ENCODE measurements around the gene APOB.

Gene APOB

DNA sequence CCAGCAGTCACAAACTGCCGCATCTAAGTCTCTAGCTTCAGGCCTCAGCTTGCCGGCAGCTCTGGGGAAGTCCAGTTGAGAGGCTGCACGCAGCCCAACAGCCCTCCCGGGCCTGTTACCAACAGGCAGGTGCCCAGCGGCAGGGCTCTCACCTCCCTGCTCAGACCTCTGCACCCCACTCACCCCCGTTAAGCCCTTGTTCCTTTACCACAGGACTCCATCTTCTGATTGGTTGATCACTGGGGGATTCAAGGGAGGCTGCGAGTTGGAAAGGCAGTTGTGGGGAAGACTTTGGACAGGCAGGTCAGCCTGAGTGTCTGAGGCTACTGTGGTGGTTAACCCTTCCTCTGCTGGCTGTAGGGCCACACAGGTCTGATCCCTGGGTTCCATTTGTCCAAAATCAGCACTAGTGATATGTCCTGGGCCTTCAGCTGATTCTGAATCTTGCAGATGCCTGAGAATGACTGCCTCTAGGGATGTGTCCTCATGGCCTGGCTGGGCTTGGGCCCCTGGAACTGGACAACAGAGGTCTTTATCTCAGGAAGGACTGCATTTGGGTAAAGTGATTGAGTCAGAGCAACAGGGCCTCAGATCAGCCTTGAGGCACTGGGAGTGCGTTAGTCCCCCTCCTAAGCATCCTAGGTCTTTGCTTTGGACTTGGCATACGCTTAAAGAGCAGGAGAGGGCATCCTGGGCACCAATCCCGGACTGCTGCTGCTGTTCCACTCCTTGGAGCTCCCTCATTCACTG, 88.4 kb downstream of the APOB start:
- Histone ChIP-seq H3K27ac (ENCODE audit: low read depth, low read length) (no peak overlapping the region), H3K4me3 (ENCODE audit: low read depth in 1 of 2, low read length in 2 of 2) (no peak overlapping the region), H3K9ac (ENCODE audit: low read length) (no peak overlapping the region), H3K27me3 (ENCODE audit: control insufficient read depth in 1 of 2, insufficient read depth in 2 of 2, low read length in 2 of 2) (no peaks in the 10 kb centered on the region), H3K36me3 (ENCODE audit: insufficient read depth, low read length) (no peaks in the 10 kb centered on the region), H3K4me1 (ENCODE audit: insufficient read depth, low read length) (no peaks in the 10 kb centered on the region), H3K9me3 (ENCODE audit: low read length) (no peaks in the 10 kb centered on the region)

DNA sequence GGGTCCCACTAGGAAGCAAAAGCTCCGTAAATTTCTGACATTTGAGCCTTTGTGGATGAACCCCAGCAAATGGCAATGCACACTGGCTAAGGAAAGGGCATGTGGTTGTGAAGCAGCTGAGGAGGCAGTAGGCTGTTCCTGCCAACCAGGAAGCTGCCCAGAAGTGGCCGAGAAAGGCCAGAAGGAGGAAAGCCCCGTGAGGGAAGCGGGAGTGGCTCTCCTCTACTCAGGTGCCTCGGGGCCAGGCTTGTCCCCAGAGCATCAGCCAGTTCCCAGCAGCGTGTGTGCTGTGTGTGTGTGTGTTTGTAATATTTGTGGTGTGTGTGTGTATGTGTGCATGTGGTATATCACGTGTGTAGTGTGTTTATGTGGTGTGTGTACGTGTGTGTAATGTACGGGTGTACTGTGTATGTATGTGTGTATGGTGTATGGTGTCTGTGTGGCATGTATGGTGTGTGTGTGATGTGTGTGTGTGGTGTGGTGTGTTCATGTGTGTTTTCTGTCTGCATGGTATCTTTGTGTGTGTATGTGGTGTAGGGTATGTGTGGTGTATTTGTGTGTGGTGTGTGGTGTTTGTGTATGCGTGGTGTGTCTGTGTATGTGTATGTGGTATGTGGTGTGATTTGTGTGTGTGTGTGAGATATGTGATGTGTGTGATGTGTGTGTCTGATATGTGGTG, 90.6 kb downstream of the APOB start:
- Histone ChIP-seq H3K9me3 (ENCODE audit: low read length) (no peaks in the 10 kb centered on the region), H3K27me3 (ENCODE audit: control insufficient read depth in 1 of 2, insufficient read depth in 2 of 2, low read length in 2 of 2) (no peaks in the 10 kb centered on the region), H3K27ac (ENCODE audit: low read depth, low read length) (no peak overlapping the region), H3K9ac (ENCODE audit: low read length) (no peak overlapping the region), H3K4me1 (ENCODE audit: insufficient read depth, low read length) (no peaks in the 10 kb centered on the region), H3K36me3 (ENCODE audit: insufficient read depth, low read length) (no peaks in the 10 kb centered on the region), H3K4me3 (ENCODE audit: low read depth in 1 of 2, low read length in 2 of 2) (no peak overlapping the region)
